Measurements from ENCODE around the gene MAPK10.
"Not testable (repeated sequence)": the region's sequence is repeated elsewhere in the genome, so short reads cannot be mapped to it uniquely, and the experiment has no call there.

The MAPK10 gene

GRCh38 chr4:86334020-86334750 lies 25.7 kb downstream of the MAPK10 start:
- DNase-seq = no peak

DNA sequence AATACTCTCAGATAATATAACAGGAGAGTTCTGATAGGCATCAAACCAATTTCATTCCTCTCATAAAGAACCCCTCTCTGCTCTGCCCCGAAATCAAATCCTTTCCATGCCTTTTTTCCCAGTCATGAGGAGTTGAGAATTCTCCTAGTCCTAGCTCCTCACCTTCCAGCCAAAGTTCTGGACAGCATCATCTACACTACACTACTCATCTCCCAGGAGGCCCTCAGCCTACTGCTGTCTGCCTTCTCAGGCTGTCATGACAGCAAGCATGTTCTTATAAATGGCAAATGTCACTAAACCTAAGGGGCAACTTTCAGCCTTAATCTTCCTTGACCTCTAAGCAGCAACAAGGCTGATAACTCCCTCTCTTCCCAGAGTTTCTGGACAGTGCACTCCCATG lies 26.6 kb downstream of the MAPK10 start:
- DNase-seq = no peak

DNA sequence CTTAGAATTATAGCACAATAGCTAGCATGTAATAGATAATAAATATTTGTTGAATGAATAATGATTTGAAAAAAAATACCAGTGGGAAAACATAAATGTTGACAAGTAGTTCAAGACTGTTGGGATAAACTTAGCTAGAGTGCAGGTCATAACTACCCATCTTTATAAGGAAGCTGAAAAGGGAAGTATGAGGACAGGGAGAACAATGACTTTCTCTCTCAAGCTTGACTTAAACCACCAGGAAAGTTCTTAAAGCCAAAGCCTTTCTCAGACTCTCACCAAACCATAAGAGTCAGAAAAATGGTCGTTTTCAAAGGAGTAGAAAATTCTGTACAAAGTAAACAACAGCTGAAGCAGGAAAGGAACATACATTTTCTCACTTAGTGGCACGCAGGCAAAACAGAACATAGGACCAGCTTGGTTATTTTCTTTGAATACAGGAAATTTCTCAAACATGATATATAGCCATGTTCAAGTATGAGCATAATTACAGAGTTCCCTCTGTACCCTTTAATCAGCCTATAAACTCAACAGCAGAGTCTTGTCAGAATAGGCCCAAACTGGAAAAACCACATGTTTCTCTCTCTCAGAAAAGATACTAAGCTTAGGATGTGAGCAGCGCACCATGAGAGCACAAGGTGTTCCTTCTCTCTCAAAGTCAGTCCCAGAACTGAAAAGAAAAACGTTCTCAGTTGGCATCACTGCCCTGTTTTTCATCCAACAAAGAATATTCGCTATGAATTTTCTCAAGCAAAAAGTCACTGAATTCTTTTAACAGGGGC lies 28.7 kb downstream of the MAPK10 start:
- no peak for DNase-seq

GRCh38 chr4:86330411-86330810 lies 29.4 kb downstream of the MAPK10 start:
- not testable (repeated sequence) for DNase-seq

- no peak for DNase-seq
Observed at GRCh38 chr4:86329431-86329830, 30.4 kb downstream of the MAPK10 start.

DNA sequence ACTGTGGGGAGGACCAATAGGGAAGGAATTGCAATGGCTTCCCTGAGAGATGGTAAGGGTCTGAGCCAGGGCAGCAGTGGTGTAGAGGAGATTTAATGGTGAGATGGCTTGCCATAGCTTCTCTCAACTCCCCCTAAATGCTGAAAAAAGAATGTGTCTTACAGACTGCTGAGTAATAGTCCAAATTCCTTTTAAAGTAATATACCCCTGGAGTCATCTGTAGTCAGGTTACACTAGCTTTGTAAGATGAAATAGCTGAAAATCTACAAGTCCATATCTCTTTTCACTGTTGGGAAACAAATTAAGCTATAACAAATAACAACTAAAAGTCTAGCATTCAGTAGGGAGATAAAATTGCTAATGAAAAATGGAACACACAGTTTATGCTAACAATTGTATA lies 33.5 kb downstream of the MAPK10 start:
- DNase-seq = no peak

GRCh38 chr4:86319390-86319789 lies 40.5 kb downstream of the MAPK10 start:
- no peak for DNase-seq

DNA sequence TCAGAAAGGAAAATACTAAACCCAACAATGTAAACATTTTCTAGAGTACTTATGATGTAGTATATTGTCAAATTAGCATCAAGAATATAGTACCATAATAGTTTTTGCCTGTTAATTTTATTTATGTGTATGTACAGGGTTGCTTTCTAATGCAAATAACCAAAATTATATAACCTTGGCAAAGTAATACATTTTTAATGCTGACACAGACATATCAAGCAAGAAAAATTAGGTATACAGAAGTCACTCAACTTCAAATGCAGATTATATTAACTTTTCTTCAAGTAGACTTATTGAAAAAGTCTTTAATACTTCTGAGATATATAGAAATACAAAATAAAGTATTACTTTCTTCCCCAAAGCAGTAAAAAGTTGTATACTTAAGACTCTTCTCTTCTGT lies 44.3 kb downstream of the MAPK10 start:
- no peak for DNase-seq

- no peak for DNase-seq
Observed at GRCh38 chr4:86313656-86314055, 46.2 kb downstream of the MAPK10 start.

GRCh38 chr4:86307432-86307831 lies 52.4 kb downstream of the MAPK10 start:
- no peak for DNase-seq

GRCh38 chr4:86306816-86307215 lies 53.0 kb downstream of the MAPK10 start:
- no peak for DNase-seq

DNA sequence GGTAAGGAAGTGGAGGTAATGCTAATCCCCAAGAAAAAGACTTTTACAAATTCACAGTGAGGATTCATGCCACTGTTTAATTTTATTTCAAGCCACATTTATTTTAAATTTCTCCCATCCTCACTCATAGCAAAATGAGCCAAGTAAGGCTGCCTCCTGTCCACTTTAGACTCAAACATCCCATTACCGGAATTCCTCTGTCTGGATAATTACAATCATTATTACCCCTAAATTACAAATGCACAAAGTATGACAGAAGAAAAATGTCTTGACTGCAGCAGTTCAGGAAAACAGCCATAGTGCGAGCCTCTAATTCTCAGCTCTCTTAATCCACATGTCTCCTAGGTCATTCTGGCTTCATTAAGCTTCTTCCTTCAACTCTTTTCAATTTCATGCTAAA lies 57.0 kb downstream of the MAPK10 start:
- DNase-seq = no peak

GRCh38 chr4:86302251-86302650 lies 57.6 kb downstream of the MAPK10 start:
- DNase-seq = no peak

DNA sequence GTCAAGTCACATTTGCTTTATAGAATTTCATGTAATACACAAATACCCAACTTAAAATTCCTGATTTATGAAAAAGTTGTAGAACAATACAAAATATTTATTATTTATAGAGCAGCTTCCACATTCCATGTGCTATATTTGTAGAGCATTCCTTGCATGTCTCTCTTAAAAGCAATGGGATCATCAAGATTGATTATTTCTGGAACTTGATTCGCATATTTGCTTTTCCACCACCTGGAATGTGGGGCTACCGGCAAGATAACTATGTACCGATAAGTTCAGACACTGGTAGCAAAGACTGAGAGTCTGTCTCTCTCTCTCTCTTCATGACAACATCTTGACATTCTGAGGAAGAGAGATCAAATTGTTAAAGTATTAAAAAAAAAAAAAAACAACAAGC lies 59.3 kb downstream of the MAPK10 start:
- DNase-seq = no peak

DNA sequence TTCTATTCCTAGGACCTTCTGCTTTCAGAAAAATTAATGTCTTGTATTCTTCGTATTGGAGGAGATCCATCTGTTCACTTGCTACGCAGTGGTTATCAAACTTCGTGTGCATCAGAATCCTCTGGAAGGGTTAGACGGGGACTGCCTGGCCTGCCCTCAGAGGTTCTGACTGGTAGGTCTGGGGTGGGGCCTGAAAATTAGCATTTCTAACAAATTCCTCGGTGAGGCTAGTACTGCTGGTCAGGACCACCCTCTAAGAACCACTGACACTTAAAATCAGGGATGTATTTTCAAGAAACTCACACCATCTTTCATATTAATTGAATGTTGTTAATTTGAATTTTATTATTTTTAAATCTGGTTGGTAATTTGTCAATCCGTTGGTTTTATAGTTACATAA lies 63.0 kb downstream of the MAPK10 start:
- no peak for DNase-seq

- DNase-seq = no peak
Observed at GRCh38 chr4:86294883-86295282, 65.0 kb downstream of the MAPK10 start.

GRCh38 chr4:86291180-86291579 lies 68.7 kb downstream of the MAPK10 start:
- no peak for DNase-seq

DNA sequence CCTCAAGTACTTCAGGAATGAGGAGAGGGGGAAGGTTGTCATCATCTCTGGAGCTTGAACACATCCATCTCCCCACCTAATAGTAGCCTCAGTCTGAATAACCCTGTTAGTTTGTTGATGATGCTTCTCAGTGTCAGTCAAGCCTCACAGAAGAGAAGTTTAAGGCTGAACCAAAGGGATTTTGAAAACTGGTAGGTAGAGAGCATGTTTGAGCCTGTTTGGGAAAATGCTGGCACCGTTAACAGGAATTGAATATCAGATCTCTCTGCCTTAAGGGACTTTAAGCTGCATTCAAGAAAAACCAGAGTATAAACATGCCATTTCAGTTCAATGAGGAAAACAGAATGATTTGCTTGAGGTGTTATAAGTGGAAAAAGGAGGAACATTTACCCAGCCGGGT lies 73.1 kb downstream of the MAPK10 start:
- no peak for DNase-seq

DNA sequence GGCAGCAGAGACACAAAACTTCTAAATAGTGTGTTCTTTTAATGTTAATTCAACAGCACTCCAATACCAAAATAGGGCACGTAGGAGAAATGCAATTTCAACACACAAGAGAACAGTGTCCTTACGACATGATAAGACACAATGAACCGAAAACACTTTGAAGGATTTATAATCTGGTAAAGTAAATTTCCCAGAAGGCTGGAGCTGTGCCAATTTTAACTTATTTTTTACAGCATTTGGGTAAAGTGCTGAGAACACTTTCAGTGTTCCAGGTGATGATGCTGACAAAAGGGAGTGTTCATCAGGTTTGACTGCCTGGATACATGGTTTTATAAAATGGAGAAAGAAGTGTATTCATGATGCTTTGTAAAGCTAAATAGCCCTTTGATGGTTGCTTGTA lies 76.5 kb downstream of the MAPK10 start:
- no peak for DNase-seq

DNA sequence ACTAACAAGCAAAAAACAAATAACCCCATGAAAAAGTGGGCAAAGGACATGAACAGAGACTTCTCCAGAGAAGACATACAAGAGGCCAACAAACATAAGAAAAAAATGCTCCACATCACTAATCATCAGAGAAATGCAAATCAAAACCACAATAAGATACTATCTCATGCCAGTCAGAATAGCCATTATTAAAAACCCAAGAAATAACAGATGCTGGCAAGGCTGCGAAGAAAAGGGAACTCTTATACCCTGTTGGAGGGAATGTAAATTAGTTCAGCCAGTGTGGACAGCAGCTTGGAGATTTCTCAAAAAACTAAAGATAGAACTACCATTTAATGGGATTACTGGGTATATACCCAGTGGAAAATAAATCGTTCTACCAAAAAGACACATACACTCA lies 79.6 kb downstream of the MAPK10 start:
- DNase-seq = no peak

DNA sequence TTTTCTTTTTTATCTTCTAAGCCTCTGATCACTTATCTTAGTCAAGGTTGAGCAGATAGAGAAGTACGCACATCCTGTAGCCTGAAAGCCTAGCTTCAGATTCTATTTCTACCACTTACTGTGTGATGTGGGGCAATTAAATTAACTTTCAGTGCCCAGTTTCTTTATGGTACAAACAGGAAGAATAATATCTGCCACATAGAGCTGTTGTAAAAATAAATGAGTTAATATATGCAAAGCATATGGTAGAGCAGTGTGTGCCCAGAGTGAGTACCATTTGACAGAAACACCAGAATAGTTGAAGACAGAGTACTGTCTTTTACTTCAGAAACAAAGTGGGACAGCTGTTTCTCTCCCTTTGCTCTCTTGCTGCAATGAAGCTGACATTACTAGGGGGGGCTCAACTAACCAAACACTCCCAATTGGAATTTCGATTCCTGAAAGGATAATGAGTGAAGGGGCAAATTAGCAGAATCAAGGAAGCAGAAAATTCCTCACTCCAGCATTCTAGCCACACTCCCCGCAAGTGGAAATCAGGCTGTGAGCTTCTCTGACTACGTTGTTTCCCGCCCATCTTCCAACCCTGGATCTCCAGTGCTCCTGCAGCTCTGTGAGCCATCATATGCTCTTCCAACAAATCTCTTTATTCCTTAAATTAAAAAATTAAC lies 80.4 kb downstream of the MAPK10 start:
- no peak for DNase-seq

DNA sequence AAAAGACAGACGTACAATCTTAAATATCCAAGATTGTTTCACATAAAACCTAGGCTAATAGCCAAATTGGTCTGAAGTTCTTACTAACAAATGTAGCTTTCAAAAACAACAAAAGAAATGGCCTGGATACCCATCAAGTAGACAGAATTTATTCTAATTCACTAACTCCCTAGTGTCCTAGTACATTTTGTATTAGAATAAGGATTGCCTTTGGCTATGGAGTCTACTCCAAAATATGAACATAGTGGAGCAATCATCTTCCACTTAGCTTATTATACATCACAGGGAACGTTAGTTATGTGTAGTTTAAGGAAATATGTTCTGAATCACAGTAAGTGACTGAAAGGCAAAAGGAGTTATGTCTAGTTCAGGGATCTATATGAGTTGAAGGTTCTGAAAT lies 81.7 kb downstream of the MAPK10 start:
- DNase-seq = no peak

GRCh38 chr4:86274642-86275041 lies 85.2 kb downstream of the MAPK10 start:
- no peak for DNase-seq

GRCh38 chr4:86272669-86273068 lies 87.2 kb downstream of the MAPK10 start:
- DNase-seq = no peak
